Natural killer cell (primary cell): ENCODE results near the gene TAF3. TPM values are rescaled to one million over a fixed set of nuclear protein-coding genes. Genes with fewer than 3 reads are reported as not detected.
A peak's percentile ranks its signal among the peaks of the same experiment; 100 is the strongest.

ENCODE experiments used
- ATAC-seq, 3 donors: fragments of 150-1000 bp in 2 of 3; fragments of 200-7000 bp in 1 of 3; cut with Tn5 transposase; 1 replicate in 1 of 3; 2 replicates in 2 of 3; pipeline ENCODE4 v1.10.0; 2021; ENCODE audit warnings: mild to moderate bottlenecking in 2 of 3, moderate library complexity in 2 of 3
- DNase-seq, 2 donors: peaks; one replicate each; pipeline versions ENCODE4 v3.0.0 to v3.0.0-alpha.2; 2013 to 2021; ENCODE audit warnings: mixed read lengths in 1 of 2
- H3K27ac ChIP-seq: one replicate; pipeline ENCODE4 v1.5.1; 2013; ENCODE audit warnings: mild to moderate bottlenecking, low read length
- H3K27me3 ChIP-seq: one replicate; pipeline ENCODE4 v1.6.1; 2013; ENCODE audit warnings: low read length; ENCODE audit not compliant: control insufficient read depth, insufficient read depth
- H3K36me3 ChIP-seq: one replicate; pipeline ENCODE4 v1.6.1; 2013; ENCODE audit warnings: low read length; ENCODE audit not compliant: control insufficient read depth, insufficient read depth
- H3K4me1 ChIP-seq: one replicate; pipeline ENCODE4 v1.6.1; 2013; ENCODE audit warnings: low read length; ENCODE audit not compliant: control insufficient read depth, insufficient read depth
- H3K4me3 ChIP-seq: one replicate; pipeline ENCODE4 v1.5.1; 2013; ENCODE audit warnings: low read length
- H3K9me3 ChIP-seq: one replicate; pipeline ENCODE4 v1.6.1; 2013; ENCODE audit warnings: low read length; ENCODE audit not compliant: control insufficient read depth, insufficient read depth
- H3K27ac Mint-ChIP-seq, 2 donors: one replicate each; pipeline ENCODE4 v1.8.0; 2022; ENCODE audit warnings: mild to moderate bottlenecking in 2 of 2, mixed read lengths in 2 of 2, moderate library complexity in 1 of 2
- H3K27me3 Mint-ChIP-seq, 2 donors: one replicate each; pipeline ENCODE4 v1.8.0; 2022; ENCODE audit warnings: low read depth in 2 of 2, mixed read lengths in 2 of 2
- H3K36me3 Mint-ChIP-seq: one replicate; pipeline ENCODE4 v1.8.0; 2022; ENCODE audit warnings: mixed read lengths
- H3K4me1 Mint-ChIP-seq, 2 donors: one replicate each; pipeline ENCODE4 v1.8.0; 2022; ENCODE audit warnings: mixed read lengths in 2 of 2
- H3K4me3 Mint-ChIP-seq: one replicate; pipeline ENCODE4 v1.8.0; 2022; ENCODE audit warnings: mild to moderate bottlenecking, moderate library complexity, mixed read lengths
- H3K9me3 Mint-ChIP-seq, 2 donors: one replicate each; pipeline ENCODE4 v1.8.0; 2022; ENCODE audit warnings: mixed read lengths in 2 of 2
- CTCF ChIP-seq: fragments of 200-600 bp; IDR thresholded peaks from one replicate; pipeline ENCODE4 v1.8.0; 2022; ENCODE audit warnings: antibody characterized with exemption
- WGBS: methylation state at CpG from one replicate; pipeline ENCODE4 v1.1.7; 2013; ENCODE audit warnings: missing lambda C conversion rate; ENCODE audit not compliant: insufficient coverage; 5-methylcytosine and 5-hydroxymethylcytosine counted together
- intact Hi-C: fragments of 100-400 bp; cut with micrococcal nuclease; formaldehyde crosslinking; loops from one replicate; pipeline ENCODE4 v1.14.2; 2022
- total RNA-seq, 4 donors: library from RNA; stranded (reverse); fragments of 120-200 nt in 1 of 4; gene quantifications; one replicate each; pipeline versions ENCODE4 v1.2.3 to v1.2.4, GENCODE V29; 2013 to 2022

Gene TAF3
- total RNA-seq, 3 donors from 2014 or later (not counting 1 experiment from before 2014, with no cell fraction given): 14.5 to 17.0 (median 15.6) TPM

GRCh38 chr10:8055420-8056349, 237.4 kb downstream of the TAF3 start:
- H3K36me3 Mint-ChIP-seq: no peaks in the 10 kb centered on the region
- H3K27me3 Mint-ChIP-seq: peaks cover 16 to 19% of the 10 kb centered on the region in 2 donors
- H3K27ac Mint-ChIP-seq: peak overlapping the region; percentile 86 to 98
- H3K4me3 Mint-ChIP-seq: peak overlapping the region; percentile 98
- H3K4me3 ChIP-seq: peak overlapping the region; percentile 94
- 4% methylated on average over 85 of the region's 85 CpGs for WGBS
- H3K36me3 ChIP-seq: peaks cover 12% of the 10 kb centered on the region
- no peaks in the 10 kb centered on the region for H3K9me3 ChIP-seq
- peaks cover 66 to 73% of the 10 kb centered on the region in 2 donors for H3K4me1 Mint-ChIP-seq
- H3K4me1 ChIP-seq: peaks cover 68% of the 10 kb centered on the region
- intact Hi-C loops: loop anchor here (2.0 kb wide), 1 partner anchor 361 kb away; no protein-coding TSS in a partner anchor
- DNase-seq (peak in 1 of 2 donors; percentile 62), ATAC-seq (peak in 2 of 3 donors; percentile 8 to 12)
- peak overlapping the region; percentile 94 for H3K27ac ChIP-seq
- TF ChIP-seq CTCF: no peak
- no peaks in the 10 kb centered on the region for H3K9me3 Mint-ChIP-seq
- H3K27me3 ChIP-seq: peaks cover 19% of the 10 kb centered on the region

DNA sequence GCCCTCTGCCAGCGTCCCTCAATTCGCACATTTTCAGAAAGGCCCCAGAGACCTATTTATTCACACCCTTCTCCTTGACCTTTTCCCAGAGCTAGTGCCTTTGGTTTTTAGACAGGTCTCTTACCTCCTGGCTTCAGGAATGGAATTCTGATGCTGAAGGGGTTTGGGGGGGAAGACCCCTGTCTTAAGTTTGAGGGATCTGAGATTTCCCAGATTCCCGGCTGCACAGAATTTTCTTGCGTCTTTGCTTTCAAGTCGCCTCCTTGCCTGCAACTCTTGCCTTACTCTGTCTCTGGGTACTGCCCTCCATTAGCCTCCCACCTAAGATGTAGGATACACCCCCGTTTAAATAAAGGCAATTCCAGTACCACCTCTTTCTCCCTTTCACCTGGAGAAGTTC, 238.1 kb downstream of the TAF3 start:
- peak overlapping the region; percentile 94 for H3K27ac ChIP-seq
- peaks cover 17% of the 10 kb centered on the region for H3K27me3 ChIP-seq
- no peaks in the 10 kb centered on the region for H3K9me3 ChIP-seq
- Mint-ChIP-seq H3K9me3 (no peaks in the 10 kb centered on the region), H3K27me3 (peaks cover 16% of the 10 kb centered on the region in 2 donors), H3K4me1 (peaks cover 73 to 78% of the 10 kb centered on the region in 2 donors), H3K27ac (peak overlapping the region; percentile 86 to 98), H3K4me3 (peak overlapping the region; percentile 98), H3K36me3 (no peaks in the 10 kb centered on the region)
- ATAC-seq (no peak), DNase-seq (peak in 1 of 2 donors; percentile 38)
- intact Hi-C loops: no loop called here
- H3K36me3 ChIP-seq: peaks cover 12% of the 10 kb centered on the region
- TF ChIP-seq CTCF: no peak
- H3K4me1 ChIP-seq: peaks cover 68% of the 10 kb centered on the region
- 32% methylated on average over 5 of the region's 6 CpGs for WGBS
- H3K4me3 ChIP-seq: peak overlapping the region; percentile 94

GRCh38 chr10:8056871-8057331, 238.6 kb downstream of the TAF3 start:
- Mint-ChIP-seq H3K36me3 (no peaks in the 10 kb centered on the region), H3K27me3 (peaks cover 14 to 15% of the 10 kb centered on the region in 2 donors), H3K4me1 (peaks cover 78 to 82% of the 10 kb centered on the region in 2 donors), H3K9me3 (no peaks in the 10 kb centered on the region), H3K4me3 (peak overlapping the region; percentile 98), H3K27ac (peak overlapping the region; percentile 86 to 98)
- peak overlapping the region; percentile 94 for H3K4me3 ChIP-seq
- WGBS: 5% methylated on average over 13 of the region's 13 CpGs
- intact Hi-C loops: loop anchor here (1.0 kb wide), 1 partner anchor 126 kb away; no protein-coding TSS in a partner anchor
- TF ChIP-seq CTCF: no peak
- peaks cover 14% of the 10 kb centered on the region for H3K27me3 ChIP-seq
- peaks cover 68% of the 10 kb centered on the region for H3K4me1 ChIP-seq
- H3K36me3 ChIP-seq: peaks cover 12% of the 10 kb centered on the region
- DNase-seq (peak in 1 of 2 donors; percentile 77), ATAC-seq (peak; percentile 2 to 5 (median 3))
- peak overlapping the region; percentile 94 for H3K27ac ChIP-seq
- no peaks in the 10 kb centered on the region for H3K9me3 ChIP-seq
